Activated CD4-positive, CD25-positive, alpha-beta regulatory T cell treated with anti-CD3 and anti-CD28 coated beads, Interleukin-2, amount 50 U/mL, for 16 hours (primary cell): ENCODE data around the gene GEMIN7.

Source experiments
- DNase-seq: peaks from one replicate; pipeline ENCODE4 v3.0.0-alpha.2; 2020; ENCODE audit warnings: low read depth, low spot score

Gene GEMIN7

GRCh38 chr19:45090034-45090433, 11.0 kb downstream of the GEMIN7 start:
- DNase-seq: no peak

DNA sequence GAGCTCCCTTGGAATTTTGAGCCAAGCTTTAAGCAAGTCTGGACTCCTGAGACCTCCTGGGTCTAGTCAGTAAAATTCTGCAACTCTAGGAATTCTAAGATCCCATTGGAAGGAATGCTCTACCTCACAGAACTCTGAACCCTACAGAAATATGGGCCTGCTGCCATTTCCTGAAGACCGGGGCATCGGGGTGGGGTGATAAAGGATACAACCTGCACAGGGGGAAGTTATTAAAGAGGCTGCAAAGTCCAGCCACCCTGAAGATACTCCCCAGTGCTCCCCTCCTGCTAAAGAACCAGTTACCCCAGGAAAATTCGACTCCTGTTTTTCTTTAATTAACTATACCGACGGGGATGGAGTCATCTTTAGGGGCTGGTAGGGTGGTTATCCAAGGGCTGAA, 11.5 kb downstream of the GEMIN7 start:
- DNase-seq: no peak

- peak; percentile 96 for DNase-seq
Observed at GRCh38 chr19:45091031-45091923, 12.2 kb downstream of the GEMIN7 start.

GRCh38 chr19:45092747-45093678, 14.0 kb downstream of the GEMIN7 start, which contains the start of gene PPP1R37:
Gene PPP1R37, plus strand, starts transcription at chr19:45093179. Its CDS starts 147 bp downstream, at chr19:45093326.
- peak; percentile 89 for DNase-seq

- no peak for DNase-seq
Observed at GRCh38 chr19:45094137-45094536, 15.1 kb downstream of the GEMIN7 start.

- no peak for DNase-seq
Observed at GRCh38 chr19:45094707-45095106, 15.6 kb downstream of the GEMIN7 start.

DNA sequence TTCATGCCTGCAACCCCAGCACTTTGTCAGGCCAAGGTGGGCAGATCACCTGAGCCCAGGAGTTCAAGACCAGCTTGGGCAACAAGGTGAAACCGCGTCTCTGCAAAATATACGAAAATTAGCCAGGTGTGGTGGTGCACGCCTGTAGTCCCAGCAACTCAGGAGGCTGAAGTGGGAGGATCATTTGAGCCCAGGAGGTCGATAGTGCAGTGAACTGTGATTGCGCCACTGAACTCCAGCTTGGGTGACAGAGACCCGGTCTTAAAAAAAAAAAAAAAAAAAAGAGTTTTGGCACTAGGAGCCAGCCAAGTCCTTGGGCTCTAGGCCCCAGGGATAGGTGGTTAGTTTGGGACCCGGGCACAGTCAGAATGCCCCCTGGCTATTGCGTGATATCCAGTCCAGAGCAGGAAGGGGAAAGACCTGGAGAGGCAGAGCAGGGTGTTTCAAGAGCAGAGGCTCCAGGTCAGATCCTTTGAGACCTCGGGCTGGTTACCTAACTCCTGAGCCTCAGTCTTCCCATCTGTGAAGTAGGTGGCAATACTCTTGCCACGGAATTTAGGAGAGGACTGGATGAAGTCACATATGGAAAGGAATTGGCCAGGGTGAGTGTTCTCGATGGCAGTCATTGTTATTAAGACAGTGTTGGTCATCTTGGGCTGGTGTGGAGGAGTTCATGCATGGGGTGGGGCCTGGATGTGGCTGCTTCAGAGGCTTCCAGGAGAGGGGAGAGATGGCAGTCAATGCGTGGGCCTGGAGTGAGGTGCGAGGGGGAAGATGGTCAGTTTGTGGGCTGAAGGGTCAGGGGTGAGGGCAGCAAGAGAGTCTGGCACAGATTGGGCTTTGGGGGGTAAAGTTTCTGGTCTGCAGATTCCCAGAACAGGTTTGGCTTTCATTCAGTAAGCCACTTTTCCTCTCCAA, 16.7 kb downstream of the GEMIN7 start:
- DNase-seq: no peak

DNA sequence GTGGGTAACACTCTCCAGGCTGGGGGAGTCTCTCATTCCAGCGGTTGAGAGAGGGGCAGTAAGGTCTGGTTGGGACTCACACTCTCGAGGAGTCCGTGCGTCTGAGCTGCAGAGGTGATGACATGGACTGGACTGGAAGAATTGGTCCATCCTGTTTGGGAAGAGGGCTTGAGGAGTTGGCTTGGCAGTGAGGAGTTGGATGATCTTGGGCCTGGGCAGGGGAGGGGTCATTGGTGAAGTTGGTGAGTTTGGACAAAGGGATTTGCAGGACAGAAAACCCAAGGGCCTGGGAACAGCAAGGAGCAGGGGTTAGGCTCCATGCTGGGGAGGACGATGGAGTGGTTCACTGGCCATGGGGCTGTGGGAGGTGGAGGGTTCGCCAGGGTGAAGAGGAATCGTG, 17.6 kb downstream of the GEMIN7 start:
- DNase-seq: no peak

GRCh38 chr19:45097450-45097775, 18.4 kb downstream of the GEMIN7 start:
- no peak for DNase-seq

- no peak for DNase-seq
Observed at GRCh38 chr19:45097776-45098520, 18.9 kb downstream of the GEMIN7 start.

DNA sequence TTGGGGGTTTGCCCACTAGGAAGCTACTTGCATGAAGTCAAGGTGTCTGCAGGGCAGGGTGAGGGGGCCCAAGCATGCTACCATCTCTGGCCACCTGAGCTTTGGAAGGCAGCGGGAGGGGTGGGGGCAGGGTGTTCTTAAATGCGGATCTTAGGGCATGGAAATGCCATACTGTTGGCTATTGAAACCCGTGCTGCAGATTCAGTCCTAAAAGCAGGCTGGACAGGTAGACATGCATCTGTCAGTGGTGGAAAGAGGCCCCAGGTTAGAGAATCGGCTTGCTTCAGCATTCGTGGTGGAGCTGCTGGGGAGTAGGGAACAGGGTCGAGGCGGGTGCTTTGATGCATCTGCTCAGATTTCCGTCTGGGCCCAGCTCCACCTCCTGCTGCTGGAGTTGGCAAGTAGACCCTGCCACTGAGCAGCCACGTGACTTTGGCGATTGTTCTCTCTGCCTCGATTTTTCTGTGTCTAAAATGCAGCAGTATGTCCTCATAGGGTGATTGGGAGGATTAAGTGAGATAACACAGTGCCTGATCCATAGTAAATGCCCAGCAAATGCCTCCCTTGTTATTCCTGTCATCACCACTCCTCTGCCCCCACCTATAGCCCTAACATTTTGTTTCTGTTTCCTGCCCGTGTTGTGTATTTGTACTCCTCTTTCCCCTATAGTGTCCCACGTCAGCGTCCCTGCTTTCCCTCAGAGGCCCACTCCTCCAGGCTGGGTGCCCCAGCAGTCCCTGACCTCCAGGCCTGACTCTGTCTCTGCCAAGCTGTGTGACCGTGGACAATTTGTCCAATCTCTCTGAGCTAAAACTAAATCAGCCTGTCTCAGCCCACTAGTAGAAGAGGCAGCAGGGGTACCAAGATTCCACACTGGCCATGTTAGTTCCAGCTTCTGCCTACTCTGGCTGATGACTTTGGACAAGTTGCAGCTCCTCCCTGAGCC, 19.7 kb downstream of the GEMIN7 start:
- no peak for DNase-seq

GRCh38 chr19:45099467-45100191, 20.6 kb downstream of the GEMIN7 start:
- no peak for DNase-seq

- DNase-seq: no peak
Observed at GRCh38 chr19:45100201-45100600, 21.1 kb downstream of the GEMIN7 start.

- DNase-seq: no peak
Observed at GRCh38 chr19:45100846-45101252, 21.8 kb downstream of the GEMIN7 start.

DNA sequence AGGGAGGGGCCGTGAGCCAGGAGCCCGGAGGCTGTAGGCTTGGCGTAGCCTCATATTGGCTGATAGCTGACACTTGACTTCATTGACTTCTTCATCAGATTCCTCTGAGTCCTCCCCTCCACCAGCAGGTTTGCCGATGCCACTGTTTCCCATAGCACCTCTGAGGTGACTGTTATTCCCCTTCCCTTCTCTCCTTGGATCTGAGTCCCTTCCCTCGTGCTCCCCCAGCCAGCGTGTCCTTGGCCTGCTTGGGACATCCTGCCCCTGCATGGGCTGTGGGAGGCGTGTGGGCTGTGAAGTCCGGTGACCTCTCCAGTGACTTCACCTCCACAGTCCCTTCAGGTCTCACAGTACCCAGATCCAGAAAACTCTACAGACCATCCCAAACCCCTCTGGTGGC, 22.7 kb downstream of the GEMIN7 start:
- no peak for DNase-seq

GRCh38 chr19:45102481-45102880, 23.4 kb downstream of the GEMIN7 start:
- no peak for DNase-seq

GRCh38 chr19:45103156-45103507, 24.1 kb downstream of the GEMIN7 start:
- DNase-seq: no peak

DNA sequence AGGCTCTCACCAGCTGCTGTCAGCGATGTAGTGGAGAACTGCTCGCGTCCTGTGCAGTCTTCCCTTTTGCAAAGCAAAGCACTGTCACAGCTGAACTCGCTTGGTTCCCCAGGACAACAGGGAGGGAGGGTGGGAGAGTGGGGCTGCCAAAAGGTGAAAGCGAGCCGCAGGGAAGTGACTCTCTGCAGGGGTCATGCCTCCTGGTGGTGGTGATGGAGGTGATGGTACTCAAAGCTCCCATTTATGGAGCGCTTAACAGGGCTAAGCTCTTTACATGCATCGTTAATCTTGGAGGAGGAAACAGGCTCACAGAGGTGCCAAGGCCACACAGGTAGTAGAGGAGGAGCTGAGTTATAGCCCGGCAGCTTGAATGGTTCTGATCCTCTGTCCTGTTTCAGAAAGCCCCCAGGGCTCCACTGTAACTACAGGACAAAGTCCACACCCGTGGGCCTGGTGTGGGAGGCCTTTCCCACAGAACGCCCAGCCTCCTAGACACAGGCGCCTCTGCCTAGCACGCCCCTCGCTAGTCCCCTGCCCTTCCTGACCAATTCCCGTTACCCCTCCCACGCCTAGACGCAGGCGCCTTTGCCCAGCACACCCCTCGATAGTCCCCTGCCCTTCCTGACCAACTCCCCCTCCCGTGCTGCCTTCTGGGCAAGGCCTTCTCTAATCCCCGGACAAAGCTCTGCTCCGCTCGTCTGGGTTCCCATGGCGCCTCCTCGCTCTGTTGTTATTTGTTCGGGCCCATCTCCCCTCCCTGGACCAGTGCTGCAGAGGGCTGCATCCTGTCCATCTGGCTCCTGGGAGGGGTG, 24.7 kb downstream of the GEMIN7 start:
- no peak for DNase-seq
